Prostate gland (tissue), 2 donors: Measurements from ENCODE around the gene SLC39A11. TPM values are rescaled to one million over a fixed set of nuclear protein-coding genes. Genes with fewer than 3 reads are reported as not detected.
"Not testable (repeated sequence)": the region's sequence is repeated elsewhere in the genome, so short reads cannot be mapped to it uniquely, and the experiment has no call there.

Experiments
- DNase-seq: peaks from one replicate; pipeline ENCODE4 v3.0.0-alpha.2; 2019; ENCODE audit warnings: low spot score
- H3K27ac ChIP-seq, 2 donors: fragments of 200-600 bp; sonication (generic); 2 replicates each; pipeline ENCODE4 v1.5.1; 2017 to 2019
- H3K27me3 ChIP-seq: fragments of 200-600 bp; sonication (generic); replicated peaks from 2 replicates; pipeline ENCODE4 v1.5.1; 2019; ENCODE audit not compliant: insufficient read depth
- H3K36me3 ChIP-seq, 2 donors: fragments of 200-600 bp; sonication (generic); 1 replicate in 1 of 2; 2 replicates in 1 of 2; pipeline versions ENCODE4 v1.5.1 to v1.8.1; 2017 to 2019
- H3K4me1 ChIP-seq: fragments of 200-600 bp; sonication (generic); replicated peaks from 2 replicates; pipeline ENCODE4 v1.5.1; 2019
- H3K4me3 ChIP-seq, 2 donors: fragments of 200-600 bp; sonication (generic); 2 replicates each; pipeline ENCODE4 v1.5.1; 2017 to 2019
- H3K9me3 ChIP-seq: fragments of 200-600 bp; sonication (generic); 2 replicates; pipeline ENCODE4 v1.5.1; 2017
- POLR2A ChIP-seq: fragments of 450-650 bp; IDR thresholded peaks from one replicate; pipeline ENCODE4 v1.6.1; 2016; ENCODE audit warnings: antibody characterized with exemption, mild to moderate bottlenecking
- POLR2AphosphoS5 ChIP-seq: sonication (generic); formaldehyde crosslinking; IDR thresholded peaks from one replicate; pipeline ENCODE4 v1.6.1; 2017; ENCODE audit warnings: antibody characterized with exemption
- WGBS: methylation state at CpG from one replicate; pipeline ENCODE4 v1.1.5; 2018; 5-methylcytosine and 5-hydroxymethylcytosine counted together
- intact Hi-C: fragments of 100-400 bp; cut with DNase I; formaldehyde crosslinking; loops from one replicate; pipeline ENCODE4 v1.14.2; 2022
- total RNA-seq, 2 donors: library from RNA; depleted of rRNA; stranded (reverse); fragments of >200 nt; gene quantifications; one replicate each; pipeline ENCODE4 v1.1.0, GENCODE V29; 2016
- TF ChIP-seq, protein P1 (sequence below), 4 experiments: fragments of 200-600 bp in 2 of 4; fragments of 450-650 bp in 2 of 4; sonication (generic) in 2 of 4; IDR thresholded peaks; 1 replicate in 3 of 4; 2 replicates in 1 of 4; pipeline ENCODE4 v1.5.1; 2016 to 2019; ENCODE audit warnings: antibody characterized with exemption in 4 of 4, mild to moderate bottlenecking in 2 of 4, moderate library complexity in 2 of 4

Gene SLC39A11
- total RNA-seq, 2 donors from 2014 or later = 15.1 to 29.7 TPM

DNA sequence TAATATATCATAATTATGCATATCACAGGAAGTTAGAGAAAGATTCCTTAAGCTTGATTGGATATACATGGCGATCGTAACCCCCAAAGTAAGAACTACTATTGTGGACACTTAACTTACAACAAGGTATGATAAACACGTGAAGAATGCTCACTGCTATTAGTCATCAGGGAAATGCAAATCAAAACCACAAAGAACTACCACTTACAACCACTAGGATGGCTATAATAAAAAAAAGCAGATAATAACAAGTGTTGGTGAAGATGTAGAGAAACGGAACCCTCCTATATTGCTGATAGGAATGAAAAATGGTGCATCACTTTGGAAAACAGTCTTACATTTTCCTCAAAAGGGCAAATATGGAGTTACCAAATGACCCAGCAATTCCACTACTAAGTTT lies 265.9 kb downstream of the SLC39A11 start:
- no peak for DNase-seq
- Histone ChIP-seq H3K27ac (no peak overlapping the region), H3K36me3 (no peaks in the 10 kb centered on the region), H3K4me1 (no peaks in the 10 kb centered on the region), H3K27me3 (no peaks in the 10 kb centered on the region), H3K9me3 (no peaks in the 10 kb centered on the region), H3K4me3 (no peak overlapping the region)
- intact Hi-C loops = no loop called here
- WGBS = 94% methylated on average over 4 of the region's 4 CpGs
- no peak for TF ChIP-seq POLR2A
- TF ChIP-seq POLR2AphosphoS5 = no peak
- TF ChIP-seq, protein P1, sequence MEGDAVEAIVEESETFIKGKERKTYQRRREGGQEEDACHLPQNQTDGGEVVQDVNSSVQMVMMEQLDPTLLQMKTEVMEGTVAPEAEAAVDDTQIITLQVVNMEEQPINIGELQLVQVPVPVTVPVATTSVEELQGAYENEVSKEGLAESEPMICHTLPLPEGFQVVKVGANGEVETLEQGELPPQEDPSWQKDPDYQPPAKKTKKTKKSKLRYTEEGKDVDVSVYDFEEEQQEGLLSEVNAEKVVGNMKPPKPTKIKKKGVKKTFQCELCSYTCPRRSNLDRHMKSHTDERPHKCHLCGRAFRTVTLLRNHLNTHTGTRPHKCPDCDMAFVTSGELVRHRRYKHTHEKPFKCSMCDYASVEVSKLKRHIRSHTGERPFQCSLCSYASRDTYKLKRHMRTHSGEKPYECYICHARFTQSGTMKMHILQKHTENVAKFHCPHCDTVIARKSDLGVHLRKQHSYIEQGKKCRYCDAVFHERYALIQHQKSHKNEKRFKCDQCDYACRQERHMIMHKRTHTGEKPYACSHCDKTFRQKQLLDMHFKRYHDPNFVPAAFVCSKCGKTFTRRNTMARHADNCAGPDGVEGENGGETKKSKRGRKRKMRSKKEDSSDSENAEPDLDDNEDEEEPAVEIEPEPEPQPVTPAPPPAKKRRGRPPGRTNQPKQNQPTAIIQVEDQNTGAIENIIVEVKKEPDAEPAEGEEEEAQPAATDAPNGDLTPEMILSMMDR (IDR thresholded peaks at IDR 0.05) = no peak

DNA sequence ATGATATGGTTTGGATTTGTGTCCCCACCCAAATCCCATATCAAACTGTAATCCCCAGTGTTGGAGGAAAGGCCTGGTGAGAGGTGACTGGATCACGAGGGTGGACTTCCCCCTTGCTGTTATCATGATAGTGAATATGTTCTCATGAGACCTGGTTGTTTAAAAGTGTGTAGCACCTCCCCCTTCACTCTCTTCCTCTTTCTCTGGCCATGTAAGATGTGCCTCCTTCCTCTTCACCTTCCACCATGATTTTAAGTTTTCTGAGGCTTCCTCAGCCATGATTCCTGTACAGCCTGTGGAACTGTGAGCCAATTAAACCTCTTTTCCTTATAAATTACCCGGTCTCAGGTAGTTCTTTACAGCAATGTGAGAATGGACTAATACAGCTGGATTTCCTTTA lies 266.4 kb downstream of the SLC39A11 start:
- H3K4me1 ChIP-seq, H3K4me3 ChIP-seq, H3K9me3 ChIP-seq, intact Hi-C loops, DNase-seq, H3K27ac ChIP-seq, H3K27me3 ChIP-seq, H3K36me3 ChIP-seq: not testable (repeated sequence)
- 96% methylated on average over 2 of the region's 2 CpGs for WGBS

DNA sequence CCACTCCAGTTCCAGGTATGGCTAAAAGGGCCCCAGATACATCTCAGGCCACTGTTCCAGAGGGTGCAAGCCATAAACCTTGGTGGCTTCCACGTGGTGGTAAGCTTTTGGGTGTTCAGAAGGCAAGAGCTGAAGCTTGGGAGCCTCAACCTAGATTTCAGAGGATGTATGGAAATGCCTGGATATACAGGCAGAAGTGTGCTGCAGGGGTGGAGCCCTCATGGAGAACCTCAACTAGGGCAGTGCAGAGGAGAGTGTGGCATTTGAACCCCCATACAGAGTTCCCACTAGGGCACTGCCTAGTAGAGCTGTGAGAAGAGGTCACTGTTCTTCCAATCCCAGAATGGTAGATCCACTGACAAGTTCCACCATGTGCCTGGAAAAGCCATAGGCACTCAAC lies 267.3 kb downstream of the SLC39A11 start:
- TF ChIP-seq POLR2AphosphoS5 (no peak), POLR2A (no peak)
- TF ChIP-seq, protein P1 (IDR thresholded peaks at IDR 0.05) = no peak
- 80% methylated on average over 1 of the region's 1 CpG for WGBS
- no peaks in the 10 kb centered on the region for H3K9me3 ChIP-seq
- no peak overlapping the region for H3K27ac ChIP-seq
- H3K27me3 ChIP-seq = no peaks in the 10 kb centered on the region
- H3K36me3 ChIP-seq = no peaks in the 10 kb centered on the region
- intact Hi-C loops = no loop called here
- no peaks in the 10 kb centered on the region for H3K4me1 ChIP-seq
- no peak overlapping the region for H3K4me3 ChIP-seq
- no peak for DNase-seq

DNA sequence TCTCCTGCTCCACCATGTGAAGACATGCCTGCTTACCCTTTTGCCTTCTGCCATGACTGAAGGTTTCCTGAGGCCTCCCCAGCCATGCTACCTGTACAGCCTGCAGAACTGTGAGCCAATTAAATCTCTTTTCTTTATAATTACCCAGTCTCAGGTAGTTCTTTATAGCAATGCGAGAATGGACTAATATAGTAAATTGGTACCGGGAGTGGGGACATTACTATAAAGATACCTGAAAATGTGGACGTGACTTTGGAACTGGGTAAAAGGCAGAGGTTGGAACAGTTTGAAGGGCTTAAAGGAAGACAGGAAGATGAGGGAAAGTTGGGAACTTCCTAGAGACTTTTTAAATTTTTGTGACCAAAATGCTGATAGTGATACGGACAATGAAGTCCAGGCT lies 268.2 kb downstream of the SLC39A11 start:
- H3K4me3 ChIP-seq, H3K36me3 ChIP-seq, H3K9me3 ChIP-seq, DNase-seq, H3K4me1 ChIP-seq, intact Hi-C loops, H3K27ac ChIP-seq, H3K27me3 ChIP-seq: not testable (repeated sequence)
- 94% methylated on average over 4 of the region's 4 CpGs for WGBS

DNA sequence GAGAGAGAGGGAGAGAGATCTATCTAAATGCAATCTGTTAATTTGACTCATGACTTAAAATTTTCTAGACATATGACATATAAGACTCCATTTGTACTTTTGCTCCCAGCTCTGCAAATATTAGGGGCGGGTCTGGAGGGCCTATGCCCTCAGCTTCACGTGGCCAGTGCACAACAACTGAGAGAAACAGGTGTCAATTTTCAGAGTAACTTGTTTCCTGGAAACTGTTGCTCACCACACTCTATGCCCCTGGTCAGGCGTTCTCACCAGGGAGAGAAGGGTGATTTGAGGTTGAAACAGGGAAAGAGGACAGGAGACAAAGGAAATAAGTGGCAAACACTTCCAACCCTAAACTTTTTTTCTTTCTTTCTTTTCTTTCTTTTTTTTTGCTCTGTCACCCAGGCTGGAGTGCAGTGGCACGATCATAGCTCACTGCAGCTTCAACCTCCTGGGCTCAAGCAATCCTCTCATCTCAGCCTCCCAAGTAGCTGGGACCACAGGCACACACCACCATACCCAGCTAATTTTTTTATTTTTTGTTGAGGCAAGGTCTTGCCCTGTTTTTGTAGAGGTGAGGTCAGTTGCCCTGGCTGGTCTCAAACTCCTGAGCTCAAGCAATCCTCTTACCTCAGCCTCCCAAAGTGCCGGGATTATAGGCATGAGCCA lies 270.0 kb downstream of the SLC39A11 start:
- WGBS = 76% methylated on average over 5 of the region's 5 CpGs
- Histone ChIP-seq H3K4me3 (no peak overlapping the region), H3K27ac (no peak overlapping the region), H3K9me3 (no peaks in the 10 kb centered on the region), H3K36me3 (no peaks in the 10 kb centered on the region), H3K27me3 (no peaks in the 10 kb centered on the region), H3K4me1 (no peaks in the 10 kb centered on the region)
- TF ChIP-seq POLR2AphosphoS5 = no peak
- no peak for TF ChIP-seq POLR2A
- TF ChIP-seq, protein P1 (IDR thresholded peaks at IDR 0.05) = no peak
- DNase-seq = no peak
- intact Hi-C loops = no loop called here

DNA sequence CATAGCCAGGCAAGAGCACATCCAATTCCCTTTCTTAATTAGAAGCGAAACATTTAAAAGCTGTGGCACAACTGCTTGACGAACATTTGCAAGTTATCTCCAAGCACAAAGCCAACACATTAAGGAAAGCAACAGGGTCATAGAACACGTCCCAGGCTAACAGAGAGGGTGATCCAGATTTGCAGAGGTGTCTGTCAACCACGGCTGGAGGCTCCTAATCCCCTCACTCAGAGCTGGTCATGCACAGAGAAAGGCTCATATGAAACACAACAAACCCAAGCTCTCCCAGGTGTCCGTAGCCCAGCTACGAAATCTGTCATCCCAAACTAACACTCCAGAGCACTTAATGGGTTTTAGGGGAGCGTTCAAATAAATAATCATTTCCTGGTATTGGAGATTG lies 276.1 kb downstream of the SLC39A11 start:
- Histone ChIP-seq H3K4me3 (no peak overlapping the region), H3K27ac (no peak overlapping the region), H3K4me1 (no peaks in the 10 kb centered on the region), H3K36me3 (no peaks in the 10 kb centered on the region), H3K9me3 (no peaks in the 10 kb centered on the region), H3K27me3 (no peaks in the 10 kb centered on the region)
- DNase-seq = no peak
- TF ChIP-seq POLR2A (no peak), POLR2AphosphoS5 (no peak)
- TF ChIP-seq, protein P1 (IDR thresholded peaks at IDR 0.05) = no peak
- WGBS = 81% methylated on average over 7 of the region's 7 CpGs
- intact Hi-C loops = no loop called here
